GM12878 (cell line): ENCODE measurements around the gene DMD. TPM values are rescaled to one million over a fixed set of nuclear protein-coding genes. Genes with fewer than 3 reads are reported as not detected.

Source experiments
- ATAC-seq: fragments of 200-7000 bp; cut with Tn5 transposase; 3 replicates; pipeline ENCODE4 v1.9.1; 2020; ENCODE audit warnings: mild to moderate bottlenecking, moderate library complexity
- BruUV-seq: library from RNA; stranded (reverse); fragments of 400-500 nt; replicated peaks from 2 replicates; lab custom pipeline; 2021; lab: Mats Ljungman, UMichigan
- CTCF ChIA-PET: fragments of 300-600 bp; sonication (Branson Sonifier 250); formaldehyde crosslinking; extraction: SDS; loops from one replicate; lab custom pipeline; 2021; ENCODE audit warnings: inconsistent platforms; lab: Yijun Ruan, JAX
- POLR2A ChIA-PET: fragments of 350-600 bp; formaldehyde crosslinking; extraction: SDS; loops from one replicate; lab custom pipeline; 2021; ENCODE audit warnings: inconsistent platforms; lab: Charles Lee
- RAD21 ChIA-PET: fragments of 300-600 bp; sonication (Branson Sonifier 250); formaldehyde crosslinking; loops from one replicate; lab custom pipeline; 2023; ENCODE audit warnings: antibody characterized with exemption; ENCODE audit not compliant: unreplicated experiment; lab: Charles Lee
- SMC1A ChIA-PET: fragments of 300-600 bp; sonication (Branson Sonifier 250); formaldehyde crosslinking; loops from one replicate; lab custom pipeline; 2023; ENCODE audit not compliant: unreplicated experiment, uncharacterized antibody; lab: Charles Lee
- DNase-seq: peaks from one replicate; pipeline ENCODE4 v3.0.0-alpha.2; 2011; ENCODE audit warnings: low read depth, low spot score
- FAIRE-seq: peaks from 3 replicates; lab custom pipeline; 2011; peaks lifted over from hg19 to GRCh38; lab: Jason Lieb, UNC
- H2AFZ ChIP-seq: 2 replicates; pipeline ENCODE4 v1.6.0; 2011; ENCODE audit warnings: low read depth, low read length, control low read depth; ENCODE audit not compliant: control insufficient read depth
- H3K27ac ChIP-seq: 2 replicates; pipeline ENCODE4 v1.5.1; 2011; ENCODE audit warnings: control low read depth; ENCODE audit not compliant: control insufficient read depth, insufficient read depth
- H3K27me3 ChIP-seq, 2 experiments: replicated peaks in 1 of 2; 2 replicates each; pipeline versions ENCODE4 v1.6.0 to v1.6.1; 2011; ENCODE audit warnings: low read length in 1 of 2; ENCODE audit not compliant: control insufficient read depth in 2 of 2, insufficient read depth in 2 of 2
- H3K36me3 ChIP-seq, 2 experiments: 2 replicates each; pipeline ENCODE4 v1.5.1; 2011; ENCODE audit warnings: low read length in 1 of 2; ENCODE audit not compliant: control insufficient read depth in 2 of 2, insufficient read depth in 2 of 2
- H3K4me1 ChIP-seq: 2 replicates; pipeline ENCODE4 v1.6.1; 2011; ENCODE audit warnings: mild to moderate bottlenecking, low read length, moderate library complexity, mixed read lengths; ENCODE audit not compliant: control insufficient read depth, insufficient read depth
- H3K4me2 ChIP-seq: 2 replicates; pipeline ENCODE4 v1.6.0; 2011; ENCODE audit warnings: control low read depth; ENCODE audit not compliant: control insufficient read depth, insufficient read depth
- H3K4me3 ChIP-seq: fragments of 200-600 bp; sonication (generic); 2 replicates; pipeline ENCODE4 v1.5.1; 2016
- H3K79me2 ChIP-seq: 2 replicates; pipeline ENCODE4 v1.6.0; 2011; ENCODE audit warnings: low read length; ENCODE audit not compliant: control insufficient read depth, insufficient read depth
- H3K9ac ChIP-seq: 2 replicates; pipeline ENCODE4 v1.8.0; 2011; ENCODE audit warnings: low read length, control low read depth, mixed read lengths; ENCODE audit not compliant: control insufficient read depth, insufficient read depth
- H3K9me3 ChIP-seq: replicated peaks from 3 replicates; pipeline ENCODE4 v1.5.1; 2011; ENCODE audit warnings: mild to moderate bottlenecking, low read length; ENCODE audit not compliant: control insufficient read depth, insufficient read depth
- H4K20me1 ChIP-seq: 2 replicates; pipeline ENCODE4 v1.6.0; 2011; ENCODE audit not compliant: control insufficient read depth, insufficient read depth
- PAX8 ChIP-seq: fragments of 450-650 bp; IDR thresholded peaks from 2 replicates; pipeline ENCODE4 v1.6.1; 2017; ENCODE audit warnings: mild to moderate bottlenecking, moderate library complexity
- WRNIP1 ChIP-seq: IDR thresholded peaks from 2 replicates; pipeline ENCODE4 v1.6.1; 2011; ENCODE audit warnings: low read depth, low read length, improper control_type of control experiment, borderline replicate concordance
- WGBS: methylation state at CpG from one replicate; pipeline ENCODE4 v1.1.6; 2016; ENCODE audit warnings: low lambda C conversion rate; ENCODE audit not compliant: insufficient replicate concordance, insufficient coverage; ENCODE audit errors: missing lambda C conversion rate; 5-methylcytosine and 5-hydroxymethylcytosine counted together
- in situ Hi-C: fragments of 300-500 bp; cut with MboI; formaldehyde crosslinking; loops from 9 replicates; pipeline ENCODE4 v1.14.3; 2018; ENCODE audit warnings: mixed read lengths
- intact Hi-C: fragments of 100-400 bp; cut with micrococcal nuclease; formaldehyde crosslinking; loops from one replicate; pipeline ENCODE4 v1.14.2; 2022; ENCODE audit not compliant: unreplicated experiment
- polyA plus RNA-seq, 11 experiments: library from polyadenylated mRNA; depleted of rRNA in 4 of 11; unstranded in 6 of 11; stranded (reverse) in 5 of 11; fragments of >200 nt; fragmentation: Nextera tagmentation in 4 of 11; fragmentation: Illumina TruSeq in 1 of 11; extraction: Ambion mirVana in 4 of 11; extraction: Trizol in 1 of 11; gene quantifications; 1 replicate in 1 of 11; 2 replicates in 10 of 11; pipeline versions ENCODE4 v1.2.1 to v1.2.3, GENCODE V29; 2011 to 2016; ENCODE audit warnings: inconsistent platforms in 2 of 11, missing spikeins in 2 of 11, low read depth in 1 of 11
- total RNA-seq, 4 experiments: library from RNA; depleted of rRNA in 3 of 4; stranded (reverse); fragments of >200 nt in 3 of 4; fragmentation: Illumina TruSeq in 1 of 4; extraction: Trizol in 1 of 4; gene quantifications; 2 replicates each; pipeline versions ENCODE4 v1.2.1 to v1.2.3, GENCODE V29; 2013 to 2021
- TF ChIP-seq, protein P1 (sequence below): IDR thresholded peaks from 2 replicates; pipeline ENCODE4 v1.6.1; 2011; ENCODE audit warnings: mild to moderate bottlenecking, low read depth, low read length, moderate library complexity; ENCODE audit not compliant: insufficient replicate concordance
- TF ChIP-seq, protein P2 (sequence below): fragments of 450-650 bp; IDR thresholded peaks from 2 replicates; pipeline ENCODE4 v1.6.1; 2017; ENCODE audit warnings: borderline replicate concordance
- TF ChIP-seq, protein P3 (sequence below): fragments of 450-650 bp; IDR thresholded peaks from 2 replicates; pipeline ENCODE4 v1.6.1; 2017; ENCODE audit warnings: mild to moderate bottlenecking, moderate library complexity
- TF ChIP-seq, protein P4 (sequence below): fragments of 450-650 bp; IDR thresholded peaks from 2 replicates; pipeline ENCODE4 v1.6.1; 2017; ENCODE audit warnings: mild to moderate bottlenecking, low read depth, inconsistent platforms; ENCODE audit not compliant: poor library complexity, severe bottlenecking

DMD gene
- total and polyA plus RNA-seq, 10 of the 15 experiments (the other 5 are each of a cell fraction or from before 2014, with no cell fraction given) = 1.4 to 24.3 (median 4.3) TPM

DNA sequence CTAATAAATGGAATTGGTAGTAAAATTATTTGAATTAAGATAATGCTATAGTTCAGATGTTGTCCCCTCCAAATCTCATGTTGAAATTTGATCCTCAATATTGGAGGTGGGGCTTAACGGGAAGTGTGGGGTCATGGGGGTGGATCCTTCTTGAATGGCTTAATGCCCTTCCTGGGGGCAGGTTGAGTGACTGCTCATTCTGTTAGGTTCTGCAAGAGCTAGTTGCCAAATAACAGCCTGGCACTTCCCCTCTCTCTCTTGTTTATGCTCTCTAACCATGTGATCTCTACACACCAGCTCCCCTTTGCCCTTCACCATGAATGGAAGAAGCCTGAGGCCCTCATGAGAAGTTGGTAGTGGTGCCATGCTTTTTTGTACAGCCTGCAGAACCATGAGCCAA is 1414.7 kb downstream of the DMD start:
- no peak overlapping the region for H2AFZ ChIP-seq
- H3K27me3 ChIP-seq = no peaks in the 10 kb centered on the region
- FAIRE-seq (no peak), DNase-seq (no peak)
- H4K20me1 ChIP-seq = no peaks in the 10 kb centered on the region
- in situ Hi-C loops = no loop called here
- ChIA-PET CTCF (interaction anchor here (1.4 kb wide), 1 partner anchor 17 kb away, joined by 3 read pairs; no protein-coding TSS in a partner anchor), POLR2A (no interaction called here), SMC1A (no interaction called here), RAD21 (no interaction called here)
- no peak overlapping the region for H3K4me3 ChIP-seq
- H3K79me2 ChIP-seq = no peaks in the 10 kb centered on the region
- H3K9ac ChIP-seq = no peak overlapping the region
- no peaks in the 10 kb centered on the region for H3K4me1 ChIP-seq
- WGBS = 0% methylated on average over 1 of the region's 1 CpG
- H3K9me3 ChIP-seq = no peaks in the 10 kb centered on the region
- H3K27ac ChIP-seq = no peak overlapping the region
- H3K4me2 ChIP-seq = no peak overlapping the region
- no peaks in the 10 kb centered on the region for H3K36me3 ChIP-seq
- TF ChIP-seq, protein P1, sequence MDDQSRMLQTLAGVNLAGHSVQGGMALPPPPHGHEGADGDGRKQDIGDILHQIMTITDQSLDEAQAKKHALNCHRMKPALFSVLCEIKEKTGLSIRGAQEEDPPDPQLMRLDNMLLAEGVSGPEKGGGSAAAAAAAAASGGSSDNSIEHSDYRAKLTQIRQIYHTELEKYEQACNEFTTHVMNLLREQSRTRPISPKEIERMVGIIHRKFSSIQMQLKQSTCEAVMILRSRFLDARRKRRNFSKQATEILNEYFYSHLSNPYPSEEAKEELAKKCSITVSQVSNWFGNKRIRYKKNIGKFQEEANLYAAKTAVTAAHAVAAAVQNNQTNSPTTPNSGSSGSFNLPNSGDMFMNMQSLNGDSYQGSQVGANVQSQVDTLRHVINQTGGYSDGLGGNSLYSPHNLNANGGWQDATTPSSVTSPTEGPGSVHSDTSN = no peak
- no peak for TF ChIP-seq WRNIP1
- TF ChIP-seq, protein P2, sequence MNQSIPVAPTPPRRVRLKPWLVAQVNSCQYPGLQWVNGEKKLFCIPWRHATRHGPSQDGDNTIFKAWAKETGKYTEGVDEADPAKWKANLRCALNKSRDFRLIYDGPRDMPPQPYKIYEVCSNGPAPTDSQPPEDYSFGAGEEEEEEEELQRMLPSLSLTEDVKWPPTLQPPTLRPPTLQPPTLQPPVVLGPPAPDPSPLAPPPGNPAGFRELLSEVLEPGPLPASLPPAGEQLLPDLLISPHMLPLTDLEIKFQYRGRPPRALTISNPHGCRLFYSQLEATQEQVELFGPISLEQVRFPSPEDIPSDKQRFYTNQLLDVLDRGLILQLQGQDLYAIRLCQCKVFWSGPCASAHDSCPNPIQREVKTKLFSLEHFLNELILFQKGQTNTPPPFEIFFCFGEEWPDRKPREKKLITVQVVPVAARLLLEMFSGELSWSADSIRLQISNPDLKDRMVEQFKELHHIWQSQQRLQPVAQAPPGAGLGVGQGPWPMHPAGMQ = no peak
- TF ChIP-seq, all 136 proteins: peak for 0
- intact Hi-C loops = no loop called here
- no peak for ATAC-seq
- BruUV-seq = no TSS peak

DNA sequence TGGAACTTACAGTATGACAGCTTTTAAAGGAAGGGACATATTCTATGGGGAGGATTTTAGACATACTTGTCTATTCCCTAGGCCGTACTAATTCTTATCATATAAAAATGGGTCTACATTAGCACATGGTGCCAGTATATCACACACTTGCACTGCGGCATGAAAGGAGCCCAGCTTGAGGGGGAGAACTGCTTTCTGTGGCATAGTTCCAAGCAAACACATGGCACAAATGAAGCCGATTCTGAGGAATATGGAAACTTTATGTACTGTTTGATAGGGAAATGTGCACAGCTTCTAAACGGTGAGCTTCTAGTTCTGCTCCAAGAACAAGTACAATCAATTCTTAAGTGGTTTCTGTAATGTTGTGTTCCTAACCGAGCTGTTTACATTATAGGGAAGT is 1463.9 kb downstream of the DMD start:
- no peak overlapping the region for H2AFZ ChIP-seq
- no peaks in the 10 kb centered on the region for H3K36me3 ChIP-seq
- no peak overlapping the region for H3K4me2 ChIP-seq
- H3K79me2 ChIP-seq = no peaks in the 10 kb centered on the region
- no peak for FAIRE-seq
- no peak overlapping the region for H3K27ac ChIP-seq
- H3K9ac ChIP-seq = no peak overlapping the region
- ChIA-PET POLR2A (no interaction called here), RAD21 (no interaction called here), CTCF (no interaction called here), SMC1A (no interaction called here)
- H3K4me3 ChIP-seq = no peak overlapping the region
- ATAC-seq = no peak
- WGBS = 27% methylated on average over 5 of the region's 5 CpGs
- in situ Hi-C loops = no loop called here
- no TSS peak for BruUV-seq
- H3K4me1 ChIP-seq = no peaks in the 10 kb centered on the region
- intact Hi-C loops = no loop called here
- H4K20me1 ChIP-seq = no peaks in the 10 kb centered on the region
- H3K27me3 ChIP-seq = no peaks in the 10 kb centered on the region
- no peaks in the 10 kb centered on the region for H3K9me3 ChIP-seq
- DNase-seq = no peak
- TF ChIP-seq, protein P3, sequence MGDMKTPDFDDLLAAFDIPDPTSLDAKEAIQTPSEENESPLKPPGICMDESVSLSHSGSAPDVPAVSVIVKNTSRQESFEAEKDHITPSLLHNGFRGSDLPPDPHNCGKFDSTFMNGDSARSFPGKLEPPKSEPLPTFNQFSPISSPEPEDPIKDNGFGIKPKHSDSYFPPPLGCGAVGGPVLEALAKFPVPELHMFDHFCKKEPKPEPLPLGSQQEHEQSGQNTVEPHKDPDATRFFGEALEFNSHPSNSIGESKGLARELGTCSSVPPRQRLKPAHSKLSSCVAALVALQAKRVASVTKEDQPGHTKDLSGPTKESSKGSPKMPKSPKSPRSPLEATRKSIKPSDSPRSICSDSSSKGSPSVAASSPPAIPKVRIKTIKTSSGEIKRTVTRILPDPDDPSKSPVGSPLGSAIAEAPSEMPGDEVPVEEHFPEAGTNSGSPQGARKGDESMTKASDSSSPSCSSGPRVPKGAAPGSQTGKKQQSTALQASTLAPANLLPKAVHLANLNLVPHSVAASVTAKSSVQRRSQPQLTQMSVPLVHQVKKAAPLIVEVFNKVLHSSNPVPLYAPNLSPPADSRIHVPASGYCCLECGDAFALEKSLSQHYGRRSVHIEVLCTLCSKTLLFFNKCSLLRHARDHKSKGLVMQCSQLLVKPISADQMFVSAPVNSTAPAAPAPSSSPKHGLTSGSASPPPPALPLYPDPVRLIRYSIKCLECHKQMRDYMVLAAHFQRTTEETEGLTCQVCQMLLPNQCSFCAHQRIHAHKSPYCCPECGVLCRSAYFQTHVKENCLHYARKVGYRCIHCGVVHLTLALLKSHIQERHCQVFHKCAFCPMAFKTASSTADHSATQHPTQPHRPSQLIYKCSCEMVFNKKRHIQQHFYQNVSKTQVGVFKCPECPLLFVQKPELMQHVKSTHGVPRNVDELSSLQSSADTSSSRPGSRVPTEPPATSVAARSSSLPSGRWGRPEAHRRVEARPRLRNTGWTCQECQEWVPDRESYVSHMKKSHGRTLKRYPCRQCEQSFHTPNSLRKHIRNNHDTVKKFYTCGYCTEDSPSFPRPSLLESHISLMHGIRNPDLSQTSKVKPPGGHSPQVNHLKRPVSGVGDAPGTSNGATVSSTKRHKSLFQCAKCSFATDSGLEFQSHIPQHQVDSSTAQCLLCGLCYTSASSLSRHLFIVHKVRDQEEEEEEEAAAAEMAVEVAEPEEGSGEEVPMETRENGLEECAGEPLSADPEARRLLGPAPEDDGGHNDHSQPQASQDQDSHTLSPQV = no peak
- TF ChIP-seq, protein P4, sequence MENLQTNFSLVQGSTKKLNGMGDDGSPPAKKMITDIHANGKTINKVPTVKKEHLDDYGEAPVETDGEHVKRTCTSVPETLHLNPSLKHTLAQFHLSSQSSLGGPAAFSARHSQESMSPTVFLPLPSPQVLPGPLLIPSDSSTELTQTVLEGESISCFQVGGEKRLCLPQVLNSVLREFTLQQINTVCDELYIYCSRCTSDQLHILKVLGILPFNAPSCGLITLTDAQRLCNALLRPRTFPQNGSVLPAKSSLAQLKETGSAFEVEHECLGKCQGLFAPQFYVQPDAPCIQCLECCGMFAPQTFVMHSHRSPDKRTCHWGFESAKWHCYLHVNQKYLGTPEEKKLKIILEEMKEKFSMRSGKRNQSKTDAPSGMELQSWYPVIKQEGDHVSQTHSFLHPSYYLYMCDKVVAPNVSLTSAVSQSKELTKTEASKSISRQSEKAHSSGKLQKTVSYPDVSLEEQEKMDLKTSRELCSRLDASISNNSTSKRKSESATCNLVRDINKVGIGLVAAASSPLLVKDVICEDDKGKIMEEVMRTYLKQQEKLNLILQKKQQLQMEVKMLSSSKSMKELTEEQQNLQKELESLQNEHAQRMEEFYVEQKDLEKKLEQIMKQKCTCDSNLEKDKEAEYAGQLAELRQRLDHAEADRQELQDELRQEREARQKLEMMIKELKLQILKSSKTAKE = no peak
- TF ChIP-seq PAX8 = no peak
